ENCODE data around the gene DLD. TPM values are rescaled to one million over a fixed set of nuclear protein-coding genes. Genes with fewer than 3 reads are reported as not detected.

DLD gene
- total and polyA plus RNA-seq, 4 donors, result 19.3 to 101 (median 80.2) TPM

DNA sequence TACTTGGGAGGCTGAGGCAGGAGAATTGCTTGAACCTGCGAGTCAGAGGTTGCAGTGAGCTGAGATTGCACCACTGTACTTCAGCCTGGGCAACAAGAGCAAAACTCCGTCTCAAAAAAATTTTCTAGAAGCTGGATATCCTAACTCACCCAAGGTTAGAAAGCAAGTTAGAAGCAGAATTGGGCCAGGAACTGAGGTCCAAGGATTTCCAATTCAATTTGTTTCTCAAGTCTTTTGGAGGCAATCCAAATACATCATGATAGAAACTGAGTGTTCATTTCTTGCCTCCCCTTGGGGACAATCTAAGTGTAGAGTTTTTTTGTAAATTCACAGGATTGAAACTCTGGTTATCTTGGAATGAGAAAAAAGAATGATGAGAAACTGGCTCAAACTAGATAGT is 66.5 kb downstream of the DLD start:
- peaks cover 0 to 38% (median 16%) of the 10 kb centered on the region in 4 donors for H3K36me3 ChIP-seq (ENCODE audit: control insufficient read depth in 4 of 4, insufficient read depth in 4 of 4, low read length in 4 of 4)
- no peak for ATAC-seq (ENCODE audit: insufficient read depth, low FRiP score)
- H3K4me1 ChIP-seq (ENCODE audit: control insufficient read depth in 5 of 5, insufficient read depth in 5 of 5, low read length in 5 of 5), result peaks cover 0 to 19% (median 4%) of the 10 kb centered on the region in 5 donors

DNA sequence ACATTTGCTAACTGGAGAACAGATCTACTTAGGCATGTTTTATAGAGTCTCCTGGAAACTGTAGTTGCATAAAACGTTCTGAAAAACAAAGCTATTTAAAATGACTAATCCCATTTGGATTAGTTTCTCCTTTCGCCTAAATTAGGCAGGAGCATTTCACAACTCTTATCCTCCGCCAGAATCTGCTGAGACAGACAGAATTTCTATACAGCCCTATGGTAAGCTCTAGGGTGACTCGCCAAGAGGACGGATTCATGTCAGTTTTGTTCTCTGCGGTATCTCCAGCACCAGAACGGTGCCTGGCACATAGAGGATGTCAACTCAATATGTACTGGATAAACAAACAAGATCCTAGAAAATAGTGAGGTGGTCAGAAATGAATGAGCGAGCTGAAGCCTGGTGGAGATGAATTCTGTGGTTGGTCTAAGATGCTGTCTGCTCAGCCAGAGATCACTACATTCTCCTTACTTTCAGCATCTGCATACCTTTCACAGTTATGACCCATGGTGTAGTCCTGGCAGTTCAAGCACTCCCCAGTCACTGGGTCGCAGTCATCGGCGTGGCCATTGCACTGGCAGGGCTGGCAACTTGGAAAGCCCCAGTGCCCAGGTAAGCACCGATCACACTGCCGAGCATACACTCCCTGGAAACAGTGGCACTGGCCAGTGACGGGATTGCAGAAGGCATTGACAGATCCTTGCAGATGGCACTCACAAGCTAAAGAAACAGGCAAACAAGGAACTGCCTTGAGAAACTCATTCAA is 68.0 kb downstream of the DLD start:
- Histone ChIP-seq H3K27ac (ENCODE audit: low read depth in 1 of 2, low read length in 1 of 2) (peak overlapping the region in 1 of 2 donors; percentile 62), H3K4me3 (no peak overlapping the region), H3K9me3 (ENCODE audit: control insufficient read depth in 4 of 4, insufficient read depth in 3 of 4, low read length in 3 of 4) (no peaks in the 10 kb centered on the region), H3K36me3 (ENCODE audit: control insufficient read depth in 4 of 4, insufficient read depth in 4 of 4, low read length in 4 of 4) (peaks cover 2 to 30% (median 16%) of the 10 kb centered on the region in 4 donors), H3K4me1 (ENCODE audit: control insufficient read depth in 5 of 5, insufficient read depth in 5 of 5, low read length in 5 of 5) (peaks cover 0 to 19% (median 4%) of the 10 kb centered on the region in 5 donors), H3K9ac (ENCODE audit: insufficient read depth in 1 of 2, low read length in 2 of 2) (no peak overlapping the region), H3K27me3 (ENCODE audit: control insufficient read depth in 3 of 3, insufficient read depth in 3 of 3, low read length in 2 of 3) (no peaks in the 10 kb centered on the region)
- DNase-seq, result peak in 2 of 3 donors; percentile 54 to 82
- WGBS, 2 donors, result 79 to 87% methylated on average over 14 of the region's 14 CpGs
- TF ChIP-seq, protein P1, sequence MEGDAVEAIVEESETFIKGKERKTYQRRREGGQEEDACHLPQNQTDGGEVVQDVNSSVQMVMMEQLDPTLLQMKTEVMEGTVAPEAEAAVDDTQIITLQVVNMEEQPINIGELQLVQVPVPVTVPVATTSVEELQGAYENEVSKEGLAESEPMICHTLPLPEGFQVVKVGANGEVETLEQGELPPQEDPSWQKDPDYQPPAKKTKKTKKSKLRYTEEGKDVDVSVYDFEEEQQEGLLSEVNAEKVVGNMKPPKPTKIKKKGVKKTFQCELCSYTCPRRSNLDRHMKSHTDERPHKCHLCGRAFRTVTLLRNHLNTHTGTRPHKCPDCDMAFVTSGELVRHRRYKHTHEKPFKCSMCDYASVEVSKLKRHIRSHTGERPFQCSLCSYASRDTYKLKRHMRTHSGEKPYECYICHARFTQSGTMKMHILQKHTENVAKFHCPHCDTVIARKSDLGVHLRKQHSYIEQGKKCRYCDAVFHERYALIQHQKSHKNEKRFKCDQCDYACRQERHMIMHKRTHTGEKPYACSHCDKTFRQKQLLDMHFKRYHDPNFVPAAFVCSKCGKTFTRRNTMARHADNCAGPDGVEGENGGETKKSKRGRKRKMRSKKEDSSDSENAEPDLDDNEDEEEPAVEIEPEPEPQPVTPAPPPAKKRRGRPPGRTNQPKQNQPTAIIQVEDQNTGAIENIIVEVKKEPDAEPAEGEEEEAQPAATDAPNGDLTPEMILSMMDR (IDR thresholded peaks at IDR 0.05; ENCODE audit: control extremely low read depth, extremely low read depth), result no peak
- ATAC-seq (ENCODE audit: insufficient read depth, low FRiP score), result peak; percentile 64

More for the DNA sequence above, 66.5 kb downstream of the DLD start:
- Histone ChIP-seq H3K27me3 (ENCODE audit: control insufficient read depth in 3 of 3, insufficient read depth in 3 of 3, low read length in 2 of 3) (no peaks in the 10 kb centered on the region), H3K9me3 (ENCODE audit: control insufficient read depth in 4 of 4, insufficient read depth in 3 of 4, low read length in 3 of 4) (no peaks in the 10 kb centered on the region), H3K9ac (ENCODE audit: insufficient read depth in 1 of 2, low read length in 2 of 2) (no peak overlapping the region), H3K27ac (ENCODE audit: low read depth in 1 of 2, low read length in 1 of 2) (no peak overlapping the region), H3K4me3 (no peak overlapping the region)
- TF ChIP-seq, protein P1 (IDR thresholded peaks at IDR 0.05; ENCODE audit: control extremely low read depth, extremely low read depth), result no peak
- DNase-seq, result peak in 1 of 3 donors; percentile 37
- 75 to 88% methylated on average over 2 of the region's 2 CpGs for WGBS, 2 donors

DNA sequence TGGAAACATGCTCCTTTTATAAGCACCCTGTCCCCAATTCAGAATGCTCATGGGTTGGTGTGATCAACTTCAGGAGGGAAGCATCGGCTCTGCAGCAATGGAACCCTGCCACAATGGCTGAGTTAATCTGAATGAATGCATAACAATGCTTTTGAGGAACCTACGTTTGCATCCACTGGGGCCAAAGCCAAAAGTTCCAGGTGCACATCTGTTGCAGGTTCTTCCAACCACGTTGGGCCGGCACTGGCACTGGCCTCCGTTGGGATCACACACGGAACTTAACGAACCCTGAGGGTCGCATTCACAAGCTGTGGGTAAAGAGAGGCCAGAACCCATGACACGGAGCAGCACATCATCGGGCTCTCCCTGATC is 68.5 kb downstream of the DLD start:
- TF ChIP-seq, protein P1 (IDR thresholded peaks at IDR 0.05; ENCODE audit: control extremely low read depth, extremely low read depth), result no peak
- DNase-seq, result no peak
- peaks cover 2 to 35% (median 17%) of the 10 kb centered on the region in 4 donors for H3K36me3 ChIP-seq (ENCODE audit: control insufficient read depth in 4 of 4, insufficient read depth in 4 of 4, low read length in 4 of 4)
- no peaks in the 10 kb centered on the region for H3K9me3 ChIP-seq (ENCODE audit: control insufficient read depth in 4 of 4, insufficient read depth in 3 of 4, low read length in 3 of 4)
- no peak overlapping the region for H3K4me3 ChIP-seq
- ATAC-seq (ENCODE audit: insufficient read depth, low FRiP score), result no peak
- H3K9ac ChIP-seq (ENCODE audit: insufficient read depth in 1 of 2, low read length in 2 of 2), result no peak overlapping the region
- WGBS, 2 donors, result 84 to 88% methylated on average over 10 of the region's 10 CpGs
- no peaks in the 10 kb centered on the region for H3K27me3 ChIP-seq (ENCODE audit: control insufficient read depth in 3 of 3, insufficient read depth in 3 of 3, low read length in 2 of 3)
- peaks cover 0 to 19% (median 4%) of the 10 kb centered on the region in 5 donors for H3K4me1 ChIP-seq (ENCODE audit: control insufficient read depth in 5 of 5, insufficient read depth in 5 of 5, low read length in 5 of 5)
- H3K27ac ChIP-seq (ENCODE audit: low read depth in 1 of 2, low read length in 1 of 2), result no peak overlapping the region

All from lung (tissue), 12 donors.